ENCODE results near the gene RAB11FIP3. TPM values are rescaled to one million over a fixed set of nuclear protein-coding genes. Genes with fewer than 3 reads are reported as not detected.

Gene RAB11FIP3
- total and polyA plus RNA-seq, 10 of the 15 experiments (the other 5 are each of a cell fraction or from before 2014, with no cell fraction given) = 1.2 to 27.3 (median 7.7) TPM

DNA sequence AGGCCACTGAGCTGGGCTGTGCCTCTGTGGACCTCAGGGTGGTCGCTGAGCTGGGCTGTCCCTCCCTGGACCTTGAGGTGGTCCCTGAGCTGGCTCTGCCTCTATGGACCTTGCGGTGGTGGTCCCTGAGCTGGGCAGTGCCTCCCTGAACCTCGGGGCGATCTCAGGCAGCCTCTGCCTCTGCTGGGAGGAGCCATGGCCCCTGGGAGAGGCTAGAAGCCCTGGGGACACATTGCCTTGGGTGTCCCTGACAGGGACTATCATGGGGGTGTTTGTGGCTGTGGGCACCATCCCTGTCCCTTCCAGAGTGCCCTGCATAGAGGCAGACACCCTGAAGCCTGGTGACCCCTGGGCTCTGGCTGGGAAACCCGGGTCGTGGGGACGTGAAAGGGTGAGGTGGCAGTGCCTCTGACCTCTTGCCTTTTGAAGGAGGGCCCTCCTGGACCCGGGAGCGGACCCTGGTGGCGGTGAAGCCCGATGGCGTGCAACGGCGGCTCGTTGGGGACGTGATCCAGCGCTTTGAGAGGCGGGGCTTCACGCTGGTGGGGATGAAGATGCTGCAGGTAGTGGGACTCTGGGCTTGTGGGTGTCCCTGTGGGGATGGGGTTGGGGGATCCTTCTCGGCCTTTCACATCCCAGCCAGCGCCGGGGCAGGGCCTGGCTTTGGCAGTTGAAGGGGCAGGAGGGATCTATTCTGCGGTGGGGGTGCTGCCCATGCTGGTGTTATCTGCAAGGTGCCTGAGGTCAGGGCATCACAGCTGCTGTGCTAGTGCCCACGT lies 26.7 kb upstream of the RAB11FIP3 start:
- no peaks in the 10 kb centered on the region for H3K27me3 ChIP-seq (replicated peaks in 1 of 2; ENCODE audit: control insufficient read depth in 2 of 2, insufficient read depth in 2 of 2, low read length in 1 of 2)
- H3K4me1 ChIP-seq (ENCODE audit: control insufficient read depth, insufficient read depth, low read length) = peaks cover 11% of the 10 kb centered on the region; the same call in 1 of the 2 replicates
- ChIA-PET CTCF (interaction anchor here (1.0 to 1.3 kb wide), 2 partner anchors 9 to 12 kb away, joined by 3 to 4 read pairs; no protein-coding TSS in a partner anchor), SMC1A (ENCODE audit: uncharacterized antibody, unreplicated experiment) (no interaction called here), POLR2A (interaction anchor here (0.6 kb wide), 1 partner anchor 95 kb away, joined by 4 read pairs; no protein-coding TSS in a partner anchor), RAD21 (ENCODE audit: unreplicated experiment) (no interaction called here)
- H3K4me2 ChIP-seq (ENCODE audit: control insufficient read depth, insufficient read depth) = no peak overlapping the region
- FAIRE-seq (no peak), ATAC-seq (no peak), DNase-seq (ENCODE audit: low read depth, low spot score) (no peak)
- H3K9me3 ChIP-seq (replicated peaks; ENCODE audit: control insufficient read depth, insufficient read depth, low read length) = no peaks in the 10 kb centered on the region
- H2AFZ ChIP-seq (ENCODE audit: control insufficient read depth, low read depth, low read length) = no peak overlapping the region
- H3K4me3 ChIP-seq = no peak overlapping the region
- in situ Hi-C loops (cut with MboI) = loop anchor here (10.0 kb wide), 1 partner anchor 266 kb away; the partner anchor contains the start of gene RHOT2
- intact Hi-C loops (cut with micrococcal nuclease; ENCODE audit: unreplicated experiment) = loop anchor here (10.0 kb wide), 2 partner anchors 96 to 266 kb away; partner anchors contain the start of gene RHOT2
- no peak overlapping the region for H3K27ac ChIP-seq (ENCODE audit: control insufficient read depth, insufficient read depth)
- no peaks in the 10 kb centered on the region for H4K20me1 ChIP-seq (ENCODE audit: control insufficient read depth, insufficient read depth)
- BruUV-seq (replicated peaks) = no TSS peak
- 76% methylated on average over 22 of the region's 24 CpGs for WGBS (ENCODE audit: insufficient coverage, insufficient replicate concordance, low lambda C conversion rate, missing lambda C conversion rate)
- no peaks in the 10 kb centered on the region for H3K36me3 ChIP-seq (ENCODE audit: control insufficient read depth in 2 of 2, insufficient read depth in 2 of 2, low read length in 1 of 2)
- H3K9ac ChIP-seq (ENCODE audit: control insufficient read depth, insufficient read depth, low read length) = no peak overlapping the region; the same call in 1 of the 2 replicates
- TF ChIP-seq PAX8 (IDR thresholded peaks at IDR 0.05) = no peak
- no peak for TF ChIP-seq KLF5 (IDR thresholded peaks at IDR 0.05; ENCODE audit: partially characterized antibody)
- no peak for TF ChIP-seq E2F8 (IDR thresholded peaks at IDR 0.05; ENCODE audit: low read depth, partially characterized antibody)
- TF ChIP-seq ZNF622 (IDR thresholded peaks at IDR 0.05) = no peak
- TF ChIP-seq SPI1 (IDR thresholded peaks at IDR 0.05; ENCODE audit: borderline replicate concordance, insufficient read depth, low read depth, low read length) = no peak
- no peak for TF ChIP-seq SMAD1 (IDR thresholded peaks at IDR 0.05; ENCODE audit: low read depth, partially characterized antibody)
- no peak for TF ChIP-seq STAT1 (conservative IDR thresholded peaks at IDR 0.05)
- TF ChIP-seq, protein P1, sequence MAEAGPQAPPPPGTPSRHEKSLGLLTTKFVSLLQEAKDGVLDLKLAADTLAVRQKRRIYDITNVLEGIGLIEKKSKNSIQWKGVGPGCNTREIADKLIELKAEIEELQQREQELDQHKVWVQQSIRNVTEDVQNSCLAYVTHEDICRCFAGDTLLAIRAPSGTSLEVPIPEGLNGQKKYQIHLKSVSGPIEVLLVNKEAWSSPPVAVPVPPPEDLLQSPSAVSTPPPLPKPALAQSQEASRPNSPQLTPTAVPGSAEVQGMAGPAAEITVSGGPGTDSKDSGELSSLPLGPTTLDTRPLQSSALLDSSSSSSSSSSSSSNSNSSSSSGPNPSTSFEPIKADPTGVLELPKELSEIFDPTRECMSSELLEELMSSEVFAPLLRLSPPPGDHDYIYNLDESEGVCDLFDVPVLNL (IDR thresholded peaks at IDR 0.05; ENCODE audit: low read depth, low read length) = no peak
- TF ChIP-seq ATF7 (IDR thresholded peaks at IDR 0.05; ENCODE audit: low read depth) = no peak
- TF ChIP-seq LARP7 (IDR thresholded peaks at IDR 0.05) = no peak
- no peak for TF ChIP-seq EED (IDR thresholded peaks at IDR 0.05; ENCODE audit: low read depth)
- no peak for TF ChIP-seq MEF2A (IDR thresholded peaks at IDR 0.05; ENCODE audit: insufficient read depth, low read depth, low read length)
- TF ChIP-seq RELB (IDR thresholded peaks at IDR 0.05; ENCODE audit: low read depth) = no peak
- no peak for TF ChIP-seq MTA2 (IDR thresholded peaks at IDR 0.05; ENCODE audit: low read depth)
- TF ChIP-seq, protein P2, sequence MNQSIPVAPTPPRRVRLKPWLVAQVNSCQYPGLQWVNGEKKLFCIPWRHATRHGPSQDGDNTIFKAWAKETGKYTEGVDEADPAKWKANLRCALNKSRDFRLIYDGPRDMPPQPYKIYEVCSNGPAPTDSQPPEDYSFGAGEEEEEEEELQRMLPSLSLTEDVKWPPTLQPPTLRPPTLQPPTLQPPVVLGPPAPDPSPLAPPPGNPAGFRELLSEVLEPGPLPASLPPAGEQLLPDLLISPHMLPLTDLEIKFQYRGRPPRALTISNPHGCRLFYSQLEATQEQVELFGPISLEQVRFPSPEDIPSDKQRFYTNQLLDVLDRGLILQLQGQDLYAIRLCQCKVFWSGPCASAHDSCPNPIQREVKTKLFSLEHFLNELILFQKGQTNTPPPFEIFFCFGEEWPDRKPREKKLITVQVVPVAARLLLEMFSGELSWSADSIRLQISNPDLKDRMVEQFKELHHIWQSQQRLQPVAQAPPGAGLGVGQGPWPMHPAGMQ (IDR thresholded peaks at IDR 0.05; ENCODE audit: borderline replicate concordance) = no peak
- peaks cover 2% of the 10 kb centered on the region; the same call in 1 of the 2 replicates for H3K79me2 ChIP-seq (ENCODE audit: control insufficient read depth, insufficient read depth, low read length)
